Activated naive CD4-positive, alpha-beta T cell (primary cell): ENCODE data around the gene HCN3.
A peak's percentile ranks its signal among the peaks of the same experiment; 100 is the strongest.
"Not testable (repeated sequence)": the region's sequence is repeated elsewhere in the genome, so short reads cannot be mapped to it uniquely, and the experiment has no call there.

Experiments
- DNase-seq, 4 experiments: peaks; one replicate each; lab custom pipeline; 2025; lab: John Stamatoyannopoulos, UW

Gene HCN3

GRCh38 chr1:155313261-155313660 lies 36.0 kb downstream of the HCN3 start:
- DNase-seq: no peak

GRCh38 chr1:155316922-155317321 lies 39.7 kb downstream of the HCN3 start:
- no peak for DNase-seq

GRCh38 chr1:155318082-155318481 lies 40.8 kb downstream of the HCN3 start:
- no peak for DNase-seq

- DNase-seq: no peak
Measured at GRCh38 chr1:155319536-155319935, 42.3 kb downstream of the HCN3 start.

DNA sequence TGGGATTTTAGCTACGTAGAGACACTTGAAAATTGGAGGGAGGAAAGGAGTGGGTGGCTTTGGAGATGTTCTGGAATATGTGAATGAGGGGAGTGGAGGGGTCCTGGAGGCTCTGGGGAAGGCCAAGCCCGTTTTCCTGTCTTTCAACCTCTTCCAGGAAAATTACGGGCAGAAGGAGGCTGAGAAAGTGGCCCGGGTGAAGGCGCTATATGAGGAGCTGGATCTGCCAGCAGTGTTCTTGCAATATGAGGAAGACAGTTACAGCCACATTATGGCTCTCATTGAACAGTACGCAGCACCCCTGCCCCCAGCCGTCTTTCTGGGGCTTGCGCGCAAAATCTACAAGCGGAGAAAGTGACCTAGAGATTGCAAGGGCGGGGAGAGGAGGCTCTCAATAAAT lies 43.0 kb downstream of the HCN3 start:
- DNase-seq: no peak

GRCh38 chr1:155320661-155321617 lies 43.7 kb downstream of the HCN3 start, which contains the start of gene RUSC1:
Gene RUSC1, plus strand, starts transcription at chr1:155320894. Its CDS starts 880 bp downstream, at chr1:155321774.
- DNase-seq: peak; percentile 35 to 77 (median 42)

- DNase-seq: no peak
Measured at GRCh38 chr1:155321639-155322503, 44.6 kb downstream of the HCN3 start.

DNA sequence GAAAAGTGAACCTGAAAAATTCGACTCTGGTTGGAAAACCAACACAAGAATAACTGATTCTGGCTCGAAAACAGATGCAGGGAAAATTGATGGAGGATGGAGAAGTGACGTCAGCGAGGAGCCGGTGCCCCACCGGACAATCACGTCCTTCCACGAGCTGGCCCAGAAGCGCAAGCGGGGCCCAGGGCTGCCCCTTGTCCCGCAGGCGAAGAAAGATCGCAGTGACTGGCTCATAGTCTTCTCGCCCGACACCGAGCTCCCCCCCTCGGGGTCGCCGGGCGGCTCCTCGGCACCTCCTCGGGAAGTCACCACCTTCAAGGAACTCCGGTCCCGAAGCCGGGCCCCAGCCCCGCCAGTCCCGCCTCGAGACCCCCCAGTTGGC lies 45.3 kb downstream of the HCN3 start:
- DNase-seq: no peak

DNA sequence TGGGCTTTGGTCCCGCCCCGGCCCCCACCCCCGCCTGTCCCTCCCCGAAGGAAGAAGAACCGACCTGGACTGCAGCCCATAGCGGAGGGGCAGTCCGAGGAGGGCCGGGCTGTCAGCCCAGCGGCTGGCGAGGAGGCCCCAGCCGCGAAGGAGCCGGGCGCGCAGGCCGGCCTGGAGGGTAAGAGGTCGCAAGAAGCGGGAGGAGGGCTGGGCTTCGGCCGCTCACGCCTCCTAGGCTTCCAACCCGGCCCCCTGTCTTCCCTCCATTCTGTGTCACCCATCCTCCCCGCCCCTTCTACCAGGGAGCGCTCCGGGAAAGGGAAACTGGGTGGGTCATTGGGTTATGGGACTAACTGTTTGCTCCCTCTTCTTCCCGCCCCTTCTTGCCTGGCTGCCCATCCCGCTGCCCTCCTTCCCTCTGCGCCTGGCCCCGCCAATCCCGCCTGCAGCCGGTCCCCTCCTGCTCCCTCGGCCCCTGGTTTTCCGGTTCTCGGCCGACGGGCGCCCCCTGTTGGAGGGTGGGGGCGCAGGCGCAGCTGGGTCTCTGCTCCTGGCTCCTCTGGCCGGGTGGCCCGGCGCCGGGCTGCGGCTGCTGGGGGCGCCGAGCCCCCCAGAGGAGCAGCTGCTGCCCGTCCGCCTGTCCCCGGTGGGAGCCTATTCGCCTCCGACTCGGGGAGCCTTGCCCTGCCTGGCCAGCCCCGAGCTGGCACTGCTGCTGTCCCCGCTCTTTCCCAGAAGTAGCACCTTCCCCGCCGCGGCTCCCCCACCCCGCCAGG lies 45.9 kb downstream of the HCN3 start:
- DNase-seq: peak; percentile 70 to 82 (median 77)

GRCh38 chr1:155323729-155324036 lies 46.4 kb downstream of the HCN3 start:
- DNase-seq: peak; percentile 35 to 72 (median 50)

- DNase-seq: peak; percentile 60 to 72 (median 61)
Measured at GRCh38 chr1:155324037-155324716, 46.9 kb downstream of the HCN3 start.

DNA sequence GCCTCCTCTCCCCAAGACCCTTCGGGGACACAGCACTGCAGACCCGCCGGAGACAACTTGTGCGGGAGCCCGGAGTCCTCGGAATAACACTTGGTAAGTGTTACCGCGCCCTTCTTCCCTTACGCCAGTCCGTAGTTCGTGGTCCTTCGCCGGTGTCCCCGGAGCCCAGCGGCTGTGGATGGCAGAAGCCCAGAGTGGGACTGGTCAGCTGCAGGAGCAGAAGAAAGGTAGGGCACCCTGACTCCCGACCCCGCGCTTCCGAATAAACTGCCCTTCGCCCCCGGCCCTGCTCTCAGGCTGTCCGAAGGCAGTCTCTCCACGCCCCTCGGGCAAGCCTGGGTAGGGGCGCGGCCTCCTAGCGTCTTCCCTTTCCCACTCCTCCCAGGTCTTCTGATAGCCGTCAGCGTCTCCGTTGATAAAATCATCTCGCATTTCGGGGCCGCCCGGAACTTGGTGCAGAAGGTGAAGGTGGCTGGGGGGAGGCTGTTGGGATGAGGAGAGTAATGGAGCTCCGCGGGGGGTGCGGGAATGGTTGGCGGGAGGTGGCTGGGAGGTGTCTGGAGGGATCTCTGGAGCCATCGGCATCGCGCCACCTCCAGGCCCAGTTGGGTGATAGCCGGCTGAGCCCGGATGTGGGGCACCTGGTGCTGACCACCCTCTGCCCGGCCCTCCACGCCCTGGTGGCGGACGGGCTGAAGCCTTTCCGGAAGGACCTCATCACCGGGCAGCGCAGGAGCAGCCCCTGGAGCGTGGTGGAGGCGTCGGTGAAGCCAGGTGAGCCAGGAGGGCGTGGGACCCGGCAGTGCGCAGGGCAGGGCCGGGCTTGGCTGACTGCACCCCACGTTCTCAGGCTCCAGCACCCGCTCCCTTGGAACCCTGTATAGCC lies 47.7 kb downstream of the HCN3 start:
- DNase-seq: peak in 1 of 4 experiments; percentile 39

DNA sequence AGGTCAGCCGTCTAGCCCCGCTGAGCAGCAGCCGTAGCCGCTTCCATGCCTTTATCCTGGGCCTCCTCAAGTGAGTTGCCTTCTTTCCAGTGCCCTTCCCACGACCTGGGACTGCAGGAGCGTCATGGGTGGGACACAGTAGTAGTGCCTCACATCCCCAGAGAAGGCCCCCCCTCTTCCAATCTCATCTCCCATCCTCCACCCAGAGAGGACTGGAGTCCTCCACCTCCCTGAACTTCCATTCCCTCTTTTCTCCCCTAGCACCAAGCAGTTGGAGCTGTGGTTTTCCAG lies 48.3 kb downstream of the HCN3 start:
- no peak for DNase-seq

GRCh38 chr1:155326020-155326526 lies 48.8 kb downstream of the HCN3 start:
- DNase-seq: no peak

- DNase-seq: no peak
Measured at GRCh38 chr1:155326631-155327037, 49.4 kb downstream of the HCN3 start.

GRCh38 chr1:155327981-155328380 lies 50.7 kb downstream of the HCN3 start:
- no peak for DNase-seq

- not testable (repeated sequence) for DNase-seq
Measured at GRCh38 chr1:155328856-155329255, 51.6 kb downstream of the HCN3 start.

DNA sequence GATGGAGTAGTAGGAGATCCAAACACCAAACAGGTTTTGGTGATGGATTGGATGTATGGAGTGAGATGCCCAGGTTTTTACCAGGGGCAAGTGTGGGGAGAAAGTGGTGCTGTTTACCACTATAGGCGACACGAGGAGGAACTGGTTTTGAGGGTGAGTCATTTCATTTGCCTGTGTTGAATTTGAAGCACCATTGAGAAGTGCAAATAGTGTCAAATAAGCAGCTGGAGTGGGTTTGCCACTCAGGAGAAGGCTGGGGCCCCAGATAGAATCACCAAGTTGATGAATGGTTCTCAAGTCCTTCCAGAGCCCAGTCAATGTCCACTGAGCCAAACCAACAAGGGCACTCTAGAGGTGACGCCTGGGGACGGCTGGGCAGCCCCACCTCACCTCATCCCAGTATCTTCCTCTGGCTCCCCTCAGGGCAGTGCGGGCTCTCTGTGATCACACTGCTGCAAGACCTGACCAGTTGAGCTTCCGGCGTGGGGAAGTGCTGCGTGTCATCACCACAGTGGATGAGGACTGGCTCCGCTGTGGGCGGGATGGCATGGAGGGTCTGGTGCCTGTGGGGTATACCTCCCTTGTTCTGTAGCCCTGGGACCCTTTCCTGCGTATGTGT lies 52.8 kb downstream of the HCN3 start:
- no peak for DNase-seq

- DNase-seq: no peak
Measured at GRCh38 chr1:155334962-155335361, 57.7 kb downstream of the HCN3 start.
